ENCODE data around the gene SUMF2.

DNA sequence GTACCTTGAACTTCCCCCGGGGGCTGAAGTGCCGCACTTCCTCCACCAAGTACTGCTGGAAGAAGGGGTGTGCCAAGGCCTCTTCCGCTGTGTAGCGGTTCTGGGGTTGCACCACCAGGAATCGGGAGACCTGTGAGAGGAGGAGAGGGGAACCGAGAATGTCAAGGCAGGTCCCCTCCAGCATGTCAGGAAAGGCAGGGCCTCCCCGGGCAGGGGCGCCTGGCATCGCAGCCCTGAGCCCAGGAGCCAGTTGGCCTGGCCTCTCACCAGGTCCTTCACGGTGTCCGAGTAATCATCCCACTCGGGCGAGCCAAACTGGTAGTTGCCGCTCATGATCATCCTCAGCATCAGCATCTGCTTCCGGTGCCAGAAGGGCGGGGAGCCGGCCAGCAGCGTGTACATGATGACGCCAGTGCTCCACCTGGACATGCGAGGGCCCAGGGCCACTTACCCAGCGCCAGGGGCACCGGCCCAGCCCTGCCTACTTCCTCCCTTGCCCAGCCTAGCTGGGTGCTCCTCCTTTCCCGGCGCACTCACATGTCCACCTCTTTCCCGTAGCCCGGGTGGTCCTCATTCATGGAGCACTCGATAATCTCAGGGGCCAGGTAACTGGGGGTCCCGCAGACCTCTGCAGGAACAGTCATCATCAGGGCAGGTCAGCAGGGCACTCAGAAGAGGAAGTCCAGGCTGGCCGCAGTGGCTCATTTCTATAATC is 17.7 kb downstream of the SUMF2 start:
- TF ChIP-seq CTCF (IDR thresholded peaks at IDR 0.05; ENCODE audit: low read depth, low read length) (no peak), EZH2phosphoT487 (IDR thresholded peaks at IDR 0.05; ENCODE audit: low read depth) (no peak)

Measured in OCI-LY3 (cell line).